Retinal pigment epithelial cell (primary cell): ENCODE data around the gene CCDC159.
"Not testable (repeated sequence)": the region's sequence is repeated elsewhere in the genome, so short reads cannot be mapped to it uniquely, and the experiment has no call there.

Experiments used
- DNase-seq: peaks from one replicate; pipeline ENCODE4 v3.0.0-alpha.2; 2010; ENCODE audit warnings: low read depth
- H3K4me3 ChIP-seq: 2 replicates; pipeline ENCODE4 v1.5.1; 2011; ENCODE audit warnings: mild to moderate bottlenecking, low read length, control low read depth, moderate library complexity
- TF ChIP-seq, protein P1 (sequence below): conservative IDR thresholded peaks from 2 replicates; pipeline ENCODE4 v1.5.1; 2011; ENCODE audit warnings: low read depth, low read length, control low read depth, inconsistent platforms

Gene CCDC159

DNA sequence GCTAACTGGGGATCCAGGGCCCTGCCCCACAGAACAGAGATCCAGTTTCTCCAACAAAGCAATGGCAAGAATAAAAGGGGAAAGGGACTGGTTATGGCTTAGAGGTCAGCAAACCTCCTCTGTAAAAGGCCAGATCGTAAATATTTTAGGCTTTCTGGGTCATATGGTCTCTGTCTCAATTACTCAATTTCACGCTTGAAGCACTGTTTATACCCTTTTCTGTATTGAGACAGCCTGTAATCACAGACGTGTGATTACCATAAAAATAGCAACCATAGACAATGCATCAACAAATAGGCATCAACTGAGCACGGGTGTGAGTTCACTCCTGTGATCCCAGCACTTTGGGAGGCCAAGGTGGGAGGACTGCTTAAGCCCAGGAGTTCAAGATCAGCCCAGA, 16.2 kb upstream of the CCDC159 start:
- H3K4me3 ChIP-seq = no peak overlapping the region
- TF ChIP-seq, protein P1, sequence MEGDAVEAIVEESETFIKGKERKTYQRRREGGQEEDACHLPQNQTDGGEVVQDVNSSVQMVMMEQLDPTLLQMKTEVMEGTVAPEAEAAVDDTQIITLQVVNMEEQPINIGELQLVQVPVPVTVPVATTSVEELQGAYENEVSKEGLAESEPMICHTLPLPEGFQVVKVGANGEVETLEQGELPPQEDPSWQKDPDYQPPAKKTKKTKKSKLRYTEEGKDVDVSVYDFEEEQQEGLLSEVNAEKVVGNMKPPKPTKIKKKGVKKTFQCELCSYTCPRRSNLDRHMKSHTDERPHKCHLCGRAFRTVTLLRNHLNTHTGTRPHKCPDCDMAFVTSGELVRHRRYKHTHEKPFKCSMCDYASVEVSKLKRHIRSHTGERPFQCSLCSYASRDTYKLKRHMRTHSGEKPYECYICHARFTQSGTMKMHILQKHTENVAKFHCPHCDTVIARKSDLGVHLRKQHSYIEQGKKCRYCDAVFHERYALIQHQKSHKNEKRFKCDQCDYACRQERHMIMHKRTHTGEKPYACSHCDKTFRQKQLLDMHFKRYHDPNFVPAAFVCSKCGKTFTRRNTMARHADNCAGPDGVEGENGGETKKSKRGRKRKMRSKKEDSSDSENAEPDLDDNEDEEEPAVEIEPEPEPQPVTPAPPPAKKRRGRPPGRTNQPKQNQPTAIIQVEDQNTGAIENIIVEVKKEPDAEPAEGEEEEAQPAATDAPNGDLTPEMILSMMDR = no peak
- no peak for DNase-seq

DNA sequence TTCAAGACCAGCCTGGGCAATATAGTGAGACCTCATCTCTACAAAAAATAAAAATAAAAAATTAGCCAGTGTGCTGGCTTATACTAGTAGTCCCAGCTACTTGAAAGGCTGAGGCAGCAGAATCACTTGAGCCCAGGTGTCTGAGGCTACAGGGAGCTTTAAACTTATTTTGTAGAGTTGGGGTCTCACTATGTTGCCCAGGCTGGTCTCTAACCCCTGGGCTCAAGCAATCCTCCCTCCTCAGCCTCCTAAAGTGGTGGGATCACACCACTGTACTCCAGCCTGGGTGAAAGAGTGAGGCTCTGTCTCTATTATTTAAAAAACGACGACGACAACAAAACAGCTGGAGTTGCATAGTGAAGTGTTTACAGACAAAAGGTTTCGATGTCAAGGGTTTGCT, 14.8 kb upstream of the CCDC159 start:
- TF ChIP-seq, protein P1 = no peak
- no peak for DNase-seq
- no peak overlapping the region for H3K4me3 ChIP-seq

DNA sequence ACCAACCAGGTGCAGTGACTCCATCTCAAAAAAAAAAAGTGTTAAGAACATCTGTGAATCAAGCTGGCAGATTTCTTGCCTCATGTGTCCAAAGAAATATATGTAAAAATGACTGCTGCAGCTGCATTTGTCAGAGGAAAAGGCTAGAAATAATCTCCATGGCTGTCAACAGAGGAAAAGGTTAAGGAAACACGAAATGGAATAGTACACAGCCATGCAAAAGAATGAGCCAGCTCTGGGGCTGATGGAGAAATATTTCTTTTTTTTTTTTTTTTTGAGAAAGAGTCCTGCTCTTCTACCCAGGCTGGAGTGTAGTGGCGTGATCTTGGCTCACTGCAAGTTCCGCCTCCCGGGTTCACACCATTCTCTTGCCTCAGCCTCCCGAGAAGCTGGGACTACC, 13.5 kb upstream of the CCDC159 start:
- TF ChIP-seq, protein P1 = no peak
- DNase-seq = no peak
- H3K4me3 ChIP-seq = no peak overlapping the region

DNA sequence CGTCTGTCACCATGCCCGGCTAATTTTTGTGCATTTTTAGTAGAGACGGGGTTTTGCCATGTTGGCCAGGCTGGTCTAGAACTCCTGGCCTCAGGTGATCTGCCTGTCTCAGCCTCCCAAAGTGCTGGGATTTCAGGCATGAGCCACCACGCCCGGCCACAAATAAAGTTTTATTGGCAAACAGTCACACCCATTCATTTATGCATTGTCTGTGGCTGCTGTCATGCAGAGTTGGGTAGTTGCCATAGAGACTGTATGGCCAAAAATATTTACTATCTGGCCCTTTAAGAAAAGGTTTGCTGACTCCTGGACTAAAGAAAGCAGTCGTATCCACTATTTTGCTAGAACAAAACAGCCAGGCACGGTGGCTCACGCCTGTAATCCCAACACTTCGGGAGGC, 12.5 kb upstream of the CCDC159 start:
- DNase-seq, H3K4me3 ChIP-seq: not testable (repeated sequence)

DNA sequence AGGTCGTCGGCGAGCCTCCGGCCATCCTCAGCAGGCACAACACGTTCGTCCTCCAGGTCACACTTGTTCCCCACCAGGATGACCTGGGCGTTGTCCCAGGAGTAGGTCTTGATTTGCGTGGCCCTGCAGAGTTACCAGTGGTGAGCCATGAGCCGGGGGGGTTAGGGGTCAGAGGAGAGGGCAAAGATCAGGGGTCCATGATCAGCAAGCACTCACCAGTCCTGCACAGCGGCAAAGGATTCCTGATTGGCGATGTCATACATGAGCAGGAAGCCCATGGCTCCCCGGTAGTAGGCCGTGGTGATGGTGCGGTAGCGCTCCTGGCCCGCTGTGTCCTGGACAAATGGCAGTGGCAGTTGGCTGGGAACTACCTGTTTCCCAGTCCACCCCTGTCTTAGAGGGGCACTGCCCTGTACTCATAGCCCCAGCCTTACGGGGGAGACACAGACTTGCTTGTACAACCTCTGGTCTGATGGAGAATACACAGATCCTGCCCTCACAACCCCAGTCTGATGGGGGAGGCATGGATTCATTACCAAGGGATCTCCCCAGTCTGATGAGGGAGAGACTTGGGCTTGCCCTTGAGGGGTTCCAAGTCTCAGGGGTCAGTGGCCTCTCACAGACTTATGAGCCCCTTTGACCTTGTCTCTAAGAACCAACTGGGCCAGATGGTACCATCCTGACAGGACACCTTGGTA, 10.7 kb upstream of the CCDC159 start:
- TF ChIP-seq, protein P1 = no peak
- no peak overlapping the region for H3K4me3 ChIP-seq
- DNase-seq = no peak

DNA sequence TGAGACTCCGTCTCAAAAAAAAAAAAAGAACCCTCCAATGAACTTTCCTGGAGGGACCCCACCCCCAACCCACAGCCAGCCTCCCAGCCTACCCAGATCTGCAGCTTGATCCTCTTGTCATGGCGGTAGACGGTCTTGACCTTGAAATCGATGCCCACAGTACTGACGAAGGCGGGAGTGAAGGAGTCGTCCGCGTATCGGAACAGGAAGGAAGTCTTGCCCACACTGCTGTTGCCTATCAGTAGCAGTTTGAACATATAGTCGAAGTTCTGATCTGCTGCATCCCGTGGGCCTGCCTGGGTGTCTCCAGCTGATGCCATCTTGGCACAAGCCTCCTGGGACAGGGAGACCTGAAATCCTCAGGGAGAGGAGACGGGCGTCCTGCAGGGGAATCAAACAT, 9.2 kb upstream of the CCDC159 start:
- TF ChIP-seq, protein P1 = no peak
- no peak overlapping the region for H3K4me3 ChIP-seq
- DNase-seq = no peak

DNA sequence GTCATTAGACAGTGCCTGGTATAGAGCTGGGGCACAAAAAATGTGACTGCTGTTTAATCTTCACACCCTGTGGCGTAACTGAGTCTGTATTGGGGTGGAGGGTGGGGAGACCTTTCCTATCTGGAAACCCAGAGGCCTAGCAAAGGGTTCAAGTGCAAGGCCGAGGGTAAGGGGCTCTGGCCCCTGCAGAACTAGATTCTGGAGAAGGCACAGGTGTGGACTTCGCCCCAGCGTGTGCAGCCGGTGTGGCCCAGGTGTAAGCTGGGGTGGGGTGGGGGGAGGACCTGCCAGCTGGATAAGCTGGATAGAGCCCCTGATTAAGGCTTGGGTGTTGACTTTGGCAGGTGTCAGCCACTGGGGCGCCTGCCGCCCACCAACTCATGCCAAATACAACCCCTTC, 8.2 kb upstream of the CCDC159 start:
- H3K4me3 ChIP-seq = no peak overlapping the region
- TF ChIP-seq, protein P1 = no peak
- no peak for DNase-seq
